Calu3 (cell line): Measurements from ENCODE around the gene ENDOG. TPM values are rescaled to one million over a fixed set of nuclear protein-coding genes. Genes with fewer than 3 reads are reported as not detected.

Experiments used
- BruUV-seq: library from RNA; stranded (reverse); fragments of 400-500 nt; replicated peaks from 2 replicates; lab custom pipeline; 2021; lab: Mats Ljungman, UMichigan
- CTCF ChIA-PET: fragments of 300-600 bp; sonication (Branson Sonifier 250); formaldehyde crosslinking; loops from one replicate; lab custom pipeline; 2022; ENCODE audit warnings: antibody characterized with exemption; lab: Charles Lee
- DNase-seq: peaks from one replicate; pipeline ENCODE4 v3.0.0; 2022
- H3K27ac Mint-ChIP-seq: one replicate; pipeline ENCODE4 v1.8.0; 2022; ENCODE audit warnings: mixed read lengths; ENCODE audit not compliant: unreplicated experiment
- H3K27me3 Mint-ChIP-seq: one replicate; pipeline ENCODE4 v1.8.0; 2022; ENCODE audit warnings: mixed read lengths; ENCODE audit not compliant: unreplicated experiment
- H3K36me3 Mint-ChIP-seq: one replicate; pipeline ENCODE4 v1.8.0; 2022; ENCODE audit warnings: mild to moderate bottlenecking, moderate library complexity, mixed read lengths; ENCODE audit not compliant: insufficient read depth, unreplicated experiment
- H3K4me1 Mint-ChIP-seq: one replicate; pipeline ENCODE4 v1.8.0; 2022; ENCODE audit warnings: mild to moderate bottlenecking, low read depth, mixed read lengths; ENCODE audit not compliant: unreplicated experiment
- H3K4me3 Mint-ChIP-seq: one replicate; pipeline ENCODE4 v1.8.0; 2022; ENCODE audit warnings: mild to moderate bottlenecking, low read depth, moderate library complexity, mixed read lengths; ENCODE audit not compliant: unreplicated experiment
- H3K9me3 Mint-ChIP-seq: one replicate; pipeline ENCODE4 v1.8.0; 2022; ENCODE audit warnings: low read depth, mixed read lengths; ENCODE audit not compliant: unreplicated experiment
- intact Hi-C: fragments of 100-400 bp; cut with micrococcal nuclease; formaldehyde crosslinking; loops from one replicate; pipeline ENCODE4 v1.10.0; 2022; ENCODE audit not compliant: unreplicated experiment
- total RNA-seq: library from RNA; stranded (reverse); gene quantifications from 2 replicates; pipeline ENCODE4 v1.2.3, GENCODE V29; 2022
- TF ChIP-seq, protein P1 (sequence below): fragments of 200-600 bp; IDR thresholded peaks from one replicate; pipeline ENCODE4 v1.8.0; 2022; ENCODE audit warnings: antibody characterized with exemption; ENCODE audit not compliant: unreplicated experiment

Gene ENDOG
- total RNA-seq, 1 experiment from 2014 or later, result 15.2 TPM

GRCh38 chr9:128823903-128824406 is 5.7 kb downstream of the ENDOG start:
- CTCF ChIA-PET, result no interaction called here
- TF ChIP-seq, protein P1, sequence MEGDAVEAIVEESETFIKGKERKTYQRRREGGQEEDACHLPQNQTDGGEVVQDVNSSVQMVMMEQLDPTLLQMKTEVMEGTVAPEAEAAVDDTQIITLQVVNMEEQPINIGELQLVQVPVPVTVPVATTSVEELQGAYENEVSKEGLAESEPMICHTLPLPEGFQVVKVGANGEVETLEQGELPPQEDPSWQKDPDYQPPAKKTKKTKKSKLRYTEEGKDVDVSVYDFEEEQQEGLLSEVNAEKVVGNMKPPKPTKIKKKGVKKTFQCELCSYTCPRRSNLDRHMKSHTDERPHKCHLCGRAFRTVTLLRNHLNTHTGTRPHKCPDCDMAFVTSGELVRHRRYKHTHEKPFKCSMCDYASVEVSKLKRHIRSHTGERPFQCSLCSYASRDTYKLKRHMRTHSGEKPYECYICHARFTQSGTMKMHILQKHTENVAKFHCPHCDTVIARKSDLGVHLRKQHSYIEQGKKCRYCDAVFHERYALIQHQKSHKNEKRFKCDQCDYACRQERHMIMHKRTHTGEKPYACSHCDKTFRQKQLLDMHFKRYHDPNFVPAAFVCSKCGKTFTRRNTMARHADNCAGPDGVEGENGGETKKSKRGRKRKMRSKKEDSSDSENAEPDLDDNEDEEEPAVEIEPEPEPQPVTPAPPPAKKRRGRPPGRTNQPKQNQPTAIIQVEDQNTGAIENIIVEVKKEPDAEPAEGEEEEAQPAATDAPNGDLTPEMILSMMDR, result no peak
- peaks cover 8% of the 10 kb centered on the region for H3K4me1 Mint-ChIP-seq
- no TSS peak for BruUV-seq
- no peak overlapping the region for H3K4me3 Mint-ChIP-seq
- no peak overlapping the region for H3K27ac Mint-ChIP-seq
- no peak for DNase-seq
- intact Hi-C loops, result no loop called here
- peaks cover 41% of the 10 kb centered on the region for H3K36me3 Mint-ChIP-seq
- H3K9me3 Mint-ChIP-seq, result no peaks in the 10 kb centered on the region
- H3K27me3 Mint-ChIP-seq, result no peaks in the 10 kb centered on the region

DNA sequence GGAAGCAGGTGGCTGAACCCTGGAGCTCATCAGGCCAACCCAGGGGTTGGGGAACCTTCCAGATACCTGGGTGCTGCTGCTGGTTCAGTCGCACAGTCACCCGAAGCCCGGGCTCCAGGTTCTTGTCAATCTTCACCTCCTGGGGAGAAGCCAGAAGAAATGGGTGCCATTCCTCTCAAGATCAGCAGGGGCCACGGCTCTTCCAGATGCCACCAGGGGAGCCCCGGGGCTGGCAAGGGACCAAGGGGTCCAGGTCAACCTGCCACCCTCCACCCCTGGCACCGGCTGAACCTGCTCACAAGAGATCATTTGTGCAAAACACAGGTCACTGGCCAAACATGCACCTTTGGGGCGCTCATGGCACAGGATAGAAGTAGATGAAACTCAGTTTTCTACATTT is 6.6 kb downstream of the ENDOG start:
- TF ChIP-seq, protein P1, result no peak
- H3K4me3 Mint-ChIP-seq, result no peak overlapping the region
- no peaks in the 10 kb centered on the region for H3K27me3 Mint-ChIP-seq
- no peak overlapping the region for H3K27ac Mint-ChIP-seq
- intact Hi-C loops, result no loop called here
- DNase-seq, result no peak
- peaks cover 45% of the 10 kb centered on the region for H3K36me3 Mint-ChIP-seq
- CTCF ChIA-PET, result no interaction called here
- H3K9me3 Mint-ChIP-seq, result no peaks in the 10 kb centered on the region
- H3K4me1 Mint-ChIP-seq, result peaks cover 9% of the 10 kb centered on the region
- BruUV-seq, result no TSS peak

- no peak overlapping the region for H3K4me3 Mint-ChIP-seq
- intact Hi-C loops, result no loop called here
- no peak overlapping the region for H3K27ac Mint-ChIP-seq
- DNase-seq, result no peak
- CTCF ChIA-PET, result no interaction called here
- H3K27me3 Mint-ChIP-seq, result no peaks in the 10 kb centered on the region
- TF ChIP-seq, protein P1, result no peak
- peaks cover 40% of the 10 kb centered on the region for H3K36me3 Mint-ChIP-seq
- no TSS peak for BruUV-seq
- H3K9me3 Mint-ChIP-seq, result no peaks in the 10 kb centered on the region
- peaks cover 9% of the 10 kb centered on the region for H3K4me1 Mint-ChIP-seq
Observed at GRCh38 chr9:128825923-128826700, 7.8 kb downstream of the ENDOG start.

DNA sequence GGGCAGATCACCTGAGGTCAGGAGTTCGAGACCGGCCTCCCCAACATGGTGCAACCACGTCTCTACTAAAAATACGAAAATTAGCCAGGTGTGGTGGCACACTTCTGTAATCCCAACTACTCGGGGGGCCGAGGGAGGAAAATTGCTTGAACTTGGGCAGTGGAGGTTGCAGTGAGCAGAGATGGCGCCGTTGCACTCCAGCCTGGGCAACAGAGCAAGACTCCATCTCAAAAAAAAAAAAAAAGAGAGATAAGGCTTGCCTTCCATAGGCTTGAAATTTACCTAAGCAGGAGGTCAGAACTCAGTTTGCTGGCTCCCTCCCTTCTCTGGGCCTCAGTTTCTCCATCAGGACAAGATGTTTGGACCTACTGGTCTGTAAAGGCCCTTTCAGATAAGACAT is 10.0 kb downstream of the ENDOG start:
- TF ChIP-seq, protein P1, result no peak
- H3K9me3 Mint-ChIP-seq, result no peaks in the 10 kb centered on the region
- peaks cover 25% of the 10 kb centered on the region for H3K36me3 Mint-ChIP-seq
- CTCF ChIA-PET, result no interaction called here
- intact Hi-C loops, result no loop called here
- no peak overlapping the region for H3K27ac Mint-ChIP-seq
- DNase-seq, result no peak
- peak overlapping the region; percentile 99 for H3K4me3 Mint-ChIP-seq
- H3K27me3 Mint-ChIP-seq, result no peaks in the 10 kb centered on the region
- H3K4me1 Mint-ChIP-seq, result peaks cover 9% of the 10 kb centered on the region
- no TSS peak for BruUV-seq
